ENCODE measurements around the gene FBXL7.

The FBXL7 gene

GRCh38 chr5:15951550-15951949 lies 451.6 kb downstream of the FBXL7 start:
- H3K4me1 ChIP-seq (ENCODE audit: insufficient read depth, low read length, severe bottlenecking) = no peaks in the 10 kb centered on the region
- no peaks in the 10 kb centered on the region for H3K9me3 ChIP-seq (ENCODE audit: low read length)
- no peaks in the 10 kb centered on the region for H4K20me1 ChIP-seq (ENCODE audit: insufficient read depth, low read length)
- H3K9me2 ChIP-seq (ENCODE audit: low read depth, low read length) = no peaks in the 10 kb centered on the region
- no peak overlapping the region for H3K27ac ChIP-seq (ENCODE audit: low read depth, low read length, poor library complexity, severe bottlenecking)
- H2AFZ ChIP-seq (ENCODE audit: low read length) = no peak overlapping the region
- H3K27me3 ChIP-seq (ENCODE audit: insufficient read depth, low read length) = no peaks in the 10 kb centered on the region
- H3K36me3 ChIP-seq (ENCODE audit: insufficient read depth, low read length) = no peaks in the 10 kb centered on the region
- no peaks in the 10 kb centered on the region for H3K79me2 ChIP-seq (ENCODE audit: insufficient read depth, low read length)
- TF ChIP-seq EZH2 (IDR thresholded peaks at IDR 0.05; ENCODE audit: borderline replicate concordance, low read length) = no peak
- TF ChIP-seq CTCF (IDR thresholded peaks at IDR 0.05; ENCODE audit: low read length) = no peak
- no peak overlapping the region for H3K4me3 ChIP-seq (ENCODE audit: low read depth, low read length, poor library complexity, severe bottlenecking)
- no peaks in the 10 kb centered on the region for H3F3A ChIP-seq (ENCODE audit: insufficient read depth, low read length)
- no peak overlapping the region for H3K4me2 ChIP-seq (ENCODE audit: low read length)
- no peak overlapping the region for H3K9ac ChIP-seq (ENCODE audit: low read length)

- Histone ChIP-seq H3K9ac (ENCODE audit: low read length) (no peak overlapping the region), H3K4me1 (ENCODE audit: insufficient read depth, low read length, severe bottlenecking) (no peaks in the 10 kb centered on the region), H3K9me3 (ENCODE audit: low read length) (no peaks in the 10 kb centered on the region), H3K27me3 (ENCODE audit: insufficient read depth, low read length) (no peaks in the 10 kb centered on the region), H3K79me2 (ENCODE audit: insufficient read depth, low read length) (no peaks in the 10 kb centered on the region), H3K27ac (ENCODE audit: low read depth, low read length, poor library complexity, severe bottlenecking) (no peak overlapping the region), H3K4me3 (ENCODE audit: low read depth, low read length, poor library complexity, severe bottlenecking) (no peak overlapping the region), H2AFZ (ENCODE audit: low read length) (no peak overlapping the region), H3K36me3 (ENCODE audit: insufficient read depth, low read length) (no peaks in the 10 kb centered on the region), H3K4me2 (ENCODE audit: low read length) (no peak overlapping the region), H4K20me1 (ENCODE audit: insufficient read depth, low read length) (no peaks in the 10 kb centered on the region), H3F3A (ENCODE audit: insufficient read depth, low read length) (no peaks in the 10 kb centered on the region), H3K9me2 (ENCODE audit: low read depth, low read length) (no peaks in the 10 kb centered on the region)
- TF ChIP-seq CTCF (IDR thresholded peaks at IDR 0.05; ENCODE audit: low read length) (no peak), EZH2 (IDR thresholded peaks at IDR 0.05; ENCODE audit: borderline replicate concordance, low read length) (no peak)
These were observed 456.6 kb downstream of the FBXL7 start for GRCh38 chr5:15956622-15957021.

GRCh38 chr5:15957124-15957523 lies 457.1 kb downstream of the FBXL7 start:
- Histone ChIP-seq H3K4me2 (ENCODE audit: low read length) (no peak overlapping the region), H3K9ac (ENCODE audit: low read length) (no peak overlapping the region), H3K4me3 (ENCODE audit: low read depth, low read length, poor library complexity, severe bottlenecking) (no peak overlapping the region), H3K27me3 (ENCODE audit: insufficient read depth, low read length) (no peaks in the 10 kb centered on the region), H3K9me2 (ENCODE audit: low read depth, low read length) (no peaks in the 10 kb centered on the region), H2AFZ (ENCODE audit: low read length) (no peak overlapping the region), H3K36me3 (ENCODE audit: insufficient read depth, low read length) (no peaks in the 10 kb centered on the region), H3F3A (ENCODE audit: insufficient read depth, low read length) (no peaks in the 10 kb centered on the region), H3K27ac (ENCODE audit: low read depth, low read length, poor library complexity, severe bottlenecking) (no peak overlapping the region), H4K20me1 (ENCODE audit: insufficient read depth, low read length) (no peaks in the 10 kb centered on the region), H3K9me3 (ENCODE audit: low read length) (no peaks in the 10 kb centered on the region), H3K79me2 (ENCODE audit: insufficient read depth, low read length) (no peaks in the 10 kb centered on the region), H3K4me1 (ENCODE audit: insufficient read depth, low read length, severe bottlenecking) (no peaks in the 10 kb centered on the region)
- TF ChIP-seq CTCF (IDR thresholded peaks at IDR 0.05; ENCODE audit: low read length) (no peak), EZH2 (IDR thresholded peaks at IDR 0.05; ENCODE audit: borderline replicate concordance, low read length) (no peak)
